BJ (cell line): ENCODE measurements around the gene C21orf91. TPM values are rescaled to one million over a fixed set of nuclear protein-coding genes. Genes with fewer than 3 reads are reported as not detected.

Experiments used
- CTCF ChIA-PET: fragments of 350-600 bp; formaldehyde crosslinking; extraction: SDS; loops from one replicate; lab custom pipeline; 2021; ENCODE audit warnings: antibody characterized with exemption, inconsistent platforms; lab: Yijun Ruan, JAX
- POLR2A ChIA-PET: fragments of 300-600 bp; sonication (Branson Sonifier 250); formaldehyde crosslinking; extraction: SDS; loops from one replicate; lab custom pipeline; 2021; ENCODE audit warnings: antibody characterized with exemption; lab: Charles Lee
- DNase-seq: peaks from one replicate; pipeline ENCODE4 v3.0.0-alpha.2; 2011; ENCODE audit warnings: low read depth
- H3K27me3 ChIP-seq: 2 replicates; pipeline ENCODE4 v1.6.0; 2011; ENCODE audit warnings: low read length; ENCODE audit not compliant: control insufficient read depth, insufficient read depth
- H3K36me3 ChIP-seq: 2 replicates; pipeline ENCODE4 v1.5.1; 2011; ENCODE audit warnings: low read length; ENCODE audit not compliant: control insufficient read depth, insufficient read depth
- H3K4me3 ChIP-seq: 2 replicates; pipeline ENCODE4 v1.5.1; 2011; ENCODE audit warnings: low read depth, mild to moderate bottlenecking, control low read depth, low read length
- polyA plus RNA-seq: library from polyadenylated mRNA; depleted of rRNA; stranded (reverse); fragments of >200 nt; gene quantifications from 2 replicates; pipeline ENCODE4 v1.2.3, GENCODE V29; 2011
- TF ChIP-seq, protein P1 (sequence below): IDR thresholded peaks from 2 replicates; pipeline ENCODE4 v1.5.1; 2011; ENCODE audit warnings: low read depth, mild to moderate bottlenecking, control low read depth, inconsistent platforms, low read length, moderate library complexity; ENCODE audit not compliant: insufficient read depth

The C21orf91 gene
- polyA plus RNA-seq, 1 experiment: 3.4 TPM

DNA sequence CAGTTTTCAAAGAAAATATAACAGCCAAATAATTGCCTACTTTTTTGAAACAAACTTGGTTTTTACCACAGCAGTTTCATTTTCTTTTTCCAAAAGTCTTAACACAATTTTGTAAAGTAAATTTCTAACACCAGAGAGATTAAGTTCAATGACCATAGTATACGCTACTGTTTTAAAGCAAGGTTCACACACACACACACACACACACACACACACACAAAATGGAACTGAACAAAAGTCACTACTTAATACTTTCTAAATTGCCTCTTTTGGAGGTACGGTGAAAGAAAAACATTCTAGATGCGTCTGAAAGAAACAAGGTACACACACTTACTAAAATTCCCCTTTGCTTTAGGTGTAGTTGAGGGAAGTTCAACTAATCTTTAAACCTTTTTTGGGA is 30.1 kb downstream of the C21orf91 start:
- no peak overlapping the region for H3K4me3 ChIP-seq
- no peaks in the 10 kb centered on the region for H3K27me3 ChIP-seq
- ChIA-PET CTCF (no interaction called here), POLR2A (no interaction called here)
- no peak for DNase-seq
- peaks cover 2% of the 10 kb centered on the region for H3K36me3 ChIP-seq
- TF ChIP-seq, protein P1, sequence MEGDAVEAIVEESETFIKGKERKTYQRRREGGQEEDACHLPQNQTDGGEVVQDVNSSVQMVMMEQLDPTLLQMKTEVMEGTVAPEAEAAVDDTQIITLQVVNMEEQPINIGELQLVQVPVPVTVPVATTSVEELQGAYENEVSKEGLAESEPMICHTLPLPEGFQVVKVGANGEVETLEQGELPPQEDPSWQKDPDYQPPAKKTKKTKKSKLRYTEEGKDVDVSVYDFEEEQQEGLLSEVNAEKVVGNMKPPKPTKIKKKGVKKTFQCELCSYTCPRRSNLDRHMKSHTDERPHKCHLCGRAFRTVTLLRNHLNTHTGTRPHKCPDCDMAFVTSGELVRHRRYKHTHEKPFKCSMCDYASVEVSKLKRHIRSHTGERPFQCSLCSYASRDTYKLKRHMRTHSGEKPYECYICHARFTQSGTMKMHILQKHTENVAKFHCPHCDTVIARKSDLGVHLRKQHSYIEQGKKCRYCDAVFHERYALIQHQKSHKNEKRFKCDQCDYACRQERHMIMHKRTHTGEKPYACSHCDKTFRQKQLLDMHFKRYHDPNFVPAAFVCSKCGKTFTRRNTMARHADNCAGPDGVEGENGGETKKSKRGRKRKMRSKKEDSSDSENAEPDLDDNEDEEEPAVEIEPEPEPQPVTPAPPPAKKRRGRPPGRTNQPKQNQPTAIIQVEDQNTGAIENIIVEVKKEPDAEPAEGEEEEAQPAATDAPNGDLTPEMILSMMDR: no peak

DNA sequence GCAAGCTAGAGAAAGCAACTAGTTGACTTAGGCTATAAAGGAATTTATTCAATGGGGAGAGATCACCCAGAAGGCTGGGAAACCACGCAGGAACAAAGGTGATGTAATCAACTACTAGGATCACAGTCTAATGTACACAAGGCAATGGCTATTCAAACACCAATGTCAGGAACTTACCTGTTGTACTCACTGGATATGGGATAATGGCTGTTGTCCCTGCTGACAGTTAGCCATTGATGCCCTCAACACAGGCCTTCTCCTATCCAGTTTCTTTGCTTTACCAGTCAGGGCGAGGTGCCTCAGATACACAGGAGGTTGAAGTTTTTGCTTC is 32.3 kb downstream of the C21orf91 start:
- TF ChIP-seq, protein P1: no peak
- Histone ChIP-seq H3K27me3 (no peaks in the 10 kb centered on the region), H3K4me3 (no peak overlapping the region), H3K36me3 (peaks cover 2% of the 10 kb centered on the region)
- ChIA-PET POLR2A (no interaction called here), CTCF (no interaction called here)
- no peak for DNase-seq

DNA sequence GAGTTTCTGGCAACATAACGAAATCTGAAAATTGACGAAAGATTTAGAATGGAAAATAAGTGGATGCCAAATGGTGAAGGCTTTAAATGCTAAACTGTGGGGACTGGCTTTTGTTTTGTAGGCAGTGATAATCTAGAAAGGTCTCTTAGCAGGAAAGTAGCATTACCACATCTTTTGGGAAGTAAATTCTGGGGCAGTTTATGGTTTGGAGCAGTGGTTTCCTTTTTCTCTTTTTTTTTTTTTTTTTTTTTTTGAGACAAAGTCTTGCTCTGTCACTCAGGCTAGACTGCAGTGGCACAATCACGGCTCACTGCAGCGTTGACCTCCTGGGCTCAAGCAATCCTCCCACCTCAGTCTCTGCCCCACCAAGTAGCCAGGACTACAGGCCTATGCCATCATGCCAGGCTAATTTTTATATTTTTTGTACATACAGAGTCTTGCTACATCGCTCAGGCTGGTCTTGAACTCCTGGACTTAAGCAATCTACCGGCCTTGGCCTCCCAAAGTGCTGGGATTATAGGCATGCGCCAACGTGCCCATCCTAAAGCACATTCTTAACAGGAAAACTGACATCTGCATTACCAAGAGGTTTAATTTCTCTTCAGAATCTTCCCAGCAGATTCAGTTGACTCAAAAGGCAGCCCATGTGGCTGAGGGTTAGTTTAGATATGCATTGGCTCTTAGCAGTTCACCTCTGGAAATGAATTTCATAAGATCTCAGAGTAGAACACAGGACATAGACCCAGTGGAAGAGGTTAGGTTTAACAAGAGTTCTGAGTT is 32.9 kb downstream of the C21orf91 start:
- Histone ChIP-seq H3K36me3 (peaks cover 2% of the 10 kb centered on the region), H3K27me3 (no peaks in the 10 kb centered on the region), H3K4me3 (no peak overlapping the region)
- TF ChIP-seq, protein P1: no peak
- ChIA-PET POLR2A (no interaction called here), CTCF (no interaction called here)
- DNase-seq: no peak

DNA sequence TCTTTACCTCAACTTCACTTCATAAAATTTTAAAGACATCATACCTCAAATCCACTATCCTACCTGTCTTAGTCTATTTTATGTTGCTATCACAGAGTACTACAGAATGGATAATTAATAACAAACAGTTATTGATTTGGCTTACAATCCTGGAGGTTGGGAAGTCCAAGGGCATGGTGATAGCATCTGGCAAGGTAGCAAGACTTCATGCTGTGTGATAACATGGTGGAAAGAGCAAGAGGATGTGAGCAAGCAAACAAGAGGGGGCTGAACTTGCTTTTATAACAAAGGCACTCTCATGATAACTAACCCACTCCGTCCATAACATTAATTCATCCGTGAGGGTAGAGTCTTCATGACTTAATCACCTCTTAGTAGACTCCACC is 33.8 kb downstream of the C21orf91 start:
- DNase-seq: no peak
- Histone ChIP-seq H3K36me3 (peaks cover 2% of the 10 kb centered on the region), H3K27me3 (no peaks in the 10 kb centered on the region), H3K4me3 (no peak overlapping the region)
- POLR2A ChIA-PET: no interaction called here
- CTCF ChIA-PET: no interaction called here
- TF ChIP-seq, protein P1: no peak

DNA sequence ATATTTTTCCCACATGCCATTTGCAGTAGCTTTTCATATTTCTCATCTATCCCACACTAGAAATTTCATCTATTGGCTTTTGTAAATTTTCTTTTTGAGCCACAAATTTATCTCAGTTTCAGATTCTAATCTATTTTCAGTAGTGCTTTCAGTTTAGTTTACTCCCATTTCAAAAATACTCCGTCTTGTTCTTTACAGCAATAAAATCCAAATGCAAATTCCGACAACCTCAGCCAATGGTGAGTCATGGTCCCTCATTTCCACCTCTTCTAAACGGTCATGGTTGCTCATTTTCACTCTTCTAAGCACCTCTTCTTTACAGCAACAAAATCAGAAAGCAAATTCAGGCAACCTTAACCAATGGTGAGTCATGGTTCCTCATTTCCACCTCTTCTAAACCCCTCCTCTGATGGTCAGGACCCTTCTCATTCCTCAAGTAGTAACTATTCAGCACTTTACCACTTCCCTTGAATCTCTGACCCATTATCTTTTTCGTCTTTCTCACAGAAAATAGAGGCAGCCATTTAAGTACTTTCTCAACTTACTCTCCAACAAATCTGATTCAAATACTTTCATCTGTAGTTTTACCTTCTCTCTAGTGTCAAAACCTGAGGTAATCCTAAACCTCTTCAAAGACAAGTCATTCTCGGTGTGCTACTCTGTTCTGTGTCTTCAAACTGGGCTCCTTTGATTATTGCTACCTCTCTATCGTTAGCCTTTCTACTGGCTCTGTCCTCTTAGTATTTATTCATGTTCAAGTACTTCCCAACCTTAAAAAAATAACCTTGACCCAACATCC is 34.4 kb downstream of the C21orf91 start:
- Histone ChIP-seq H3K36me3 (peaks cover 2% of the 10 kb centered on the region), H3K27me3 (no peaks in the 10 kb centered on the region), H3K4me3 (no peak overlapping the region)
- POLR2A ChIA-PET: no interaction called here
- no peak for DNase-seq
- CTCF ChIA-PET: no interaction called here
- TF ChIP-seq, protein P1: no peak
